ENCODE results near the gene UBE2J2. TPM values are rescaled to one million over a fixed set of nuclear protein-coding genes. Genes with fewer than 3 reads are reported as not detected.

The UBE2J2 gene
- total and polyA plus RNA-seq, 2 of the 13 experiments (the other 11 are each of a cell fraction or from before 2014, with no cell fraction given): 25.4 to 29.4 TPM

DNA sequence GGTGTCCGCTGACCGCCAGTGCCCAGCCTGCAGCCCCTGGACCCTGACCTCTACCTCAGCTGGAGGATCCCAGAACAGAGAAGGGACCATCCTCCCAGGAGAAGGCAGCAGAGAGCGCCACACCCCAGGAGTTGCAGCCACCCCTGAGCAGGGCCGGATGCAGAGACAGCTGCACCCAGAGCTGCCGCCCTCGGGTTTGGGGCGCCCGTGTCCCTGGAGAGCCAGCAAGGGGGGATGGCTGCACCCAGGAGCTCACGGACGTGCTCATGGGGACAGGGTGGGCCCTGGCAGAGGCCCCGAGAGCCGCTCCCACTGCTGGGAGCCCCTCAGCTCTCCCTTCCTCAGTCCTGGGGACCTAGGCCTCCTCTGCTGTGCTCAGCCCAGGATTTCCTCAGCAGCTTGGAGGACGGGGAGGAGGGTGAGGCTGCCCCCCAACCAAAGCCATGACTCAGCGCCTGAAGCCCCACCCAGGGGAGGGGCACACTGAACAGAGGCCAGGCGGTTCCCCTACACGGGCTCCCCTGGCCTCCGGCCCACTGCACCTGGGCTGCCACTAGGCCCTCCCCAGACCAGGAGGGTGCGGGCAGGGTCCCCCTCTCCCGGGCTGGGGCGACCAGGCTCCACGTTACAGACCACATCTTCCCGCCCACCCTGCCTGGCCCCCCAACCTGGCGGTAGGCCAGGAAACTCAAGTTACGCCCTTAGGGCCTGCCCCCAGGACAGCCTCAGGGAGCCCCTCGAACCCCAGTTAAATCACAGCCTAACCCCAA is 31.8 kb upstream of the UBE2J2 start (continued):
- TF ChIP-seq ZBTB3 (CRISPR knock-in tag; IDR thresholded peaks at IDR 0.05; ENCODE audit: borderline replicate concordance, low read depth): no peak
- no peak for TF ChIP-seq PAF1 (CRISPR knock-in tag; IDR thresholded peaks at IDR 0.05)
- no peak for TF ChIP-seq ZUFSP (CRISPR knock-in tag; IDR thresholded peaks at IDR 0.05; ENCODE audit: borderline replicate concordance)
- TF ChIP-seq NAIF1 (CRISPR knock-in tag; IDR thresholded peaks at IDR 0.05; ENCODE audit: borderline replicate concordance): no peak
- TF ChIP-seq ZNF709 (CRISPR knock-in tag; IDR thresholded peaks at IDR 0.05): no peak
- TF ChIP-seq TAF1 (CRISPR knock-in tag; IDR thresholded peaks at IDR 0.05): no peak
- TF ChIP-seq CENPT (CRISPR knock-in tag; IDR thresholded peaks at IDR 0.05; ENCODE audit: low read depth): no peak
- TF ChIP-seq ZFAT (CRISPR knock-in tag; conservative IDR thresholded peaks at IDR 0.05): no peak
- no peak for TF ChIP-seq ZNF761 (CRISPR knock-in tag; conservative IDR thresholded peaks at IDR 0.05)
- TF ChIP-seq ZNF468 (CRISPR knock-in tag; IDR thresholded peaks at IDR 0.05): no peak
- TF ChIP-seq, protein P1, sequence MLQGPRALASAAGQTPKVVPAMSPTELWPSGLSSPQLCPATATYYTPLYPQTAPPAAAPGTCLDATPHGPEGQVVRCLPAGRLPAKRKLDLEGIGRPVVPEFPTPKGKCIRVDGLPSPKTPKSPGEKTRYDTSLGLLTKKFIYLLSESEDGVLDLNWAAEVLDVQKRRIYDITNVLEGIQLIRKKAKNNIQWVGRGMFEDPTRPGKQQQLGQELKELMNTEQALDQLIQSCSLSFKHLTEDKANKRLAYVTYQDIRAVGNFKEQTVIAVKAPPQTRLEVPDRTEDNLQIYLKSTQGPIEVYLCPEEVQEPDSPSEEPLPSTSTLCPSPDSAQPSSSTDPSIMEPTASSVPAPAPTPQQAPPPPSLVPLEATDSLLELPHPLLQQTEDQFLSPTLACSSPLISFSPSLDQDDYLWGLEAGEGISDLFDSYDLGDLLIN (CRISPR knock-in tag; IDR thresholded peaks at IDR 0.05; ENCODE audit: borderline replicate concordance): no peak
- TF ChIP-seq ZNF83 (CRISPR knock-in tag; IDR thresholded peaks at IDR 0.05; ENCODE audit: borderline replicate concordance): no peak
- no peak for TF ChIP-seq SMC3 (IDR thresholded peaks at IDR 0.05; ENCODE audit: low read length)
- 0 out of 4 replicates have a peak, but pooled peaks of 1 of the 2 experiments have one; percentile 30 for TF ChIP-seq POLR2A (IDR thresholded peaks at IDR 0.05; ENCODE audit: insufficient read depth in 1 of 2, low read depth in 2 of 2, low read length in 2 of 2)
- TF ChIP-seq GATAD2A (CRISPR knock-in tag; IDR thresholded peaks at IDR 0.05): no peak
- TF ChIP-seq REXO4 (CRISPR knock-in tag; IDR thresholded peaks at IDR 0.05; ENCODE audit: borderline replicate concordance): no peak
- no peak for TF ChIP-seq ZNF670 (CRISPR knock-in tag; IDR thresholded peaks at IDR 0.05; ENCODE audit: borderline replicate concordance)
- TF ChIP-seq ZNF331 (CRISPR knock-in tag; IDR thresholded peaks at IDR 0.05): no peak
- no peak for TF ChIP-seq GTF2F1 (IDR thresholded peaks at IDR 0.05; ENCODE audit: low read length)
- TF ChIP-seq HHEX (CRISPR knock-in tag; IDR thresholded peaks at IDR 0.05): no peak
- no peak for TF ChIP-seq SATB2 (CRISPR knock-in tag; IDR thresholded peaks at IDR 0.05)
- TF ChIP-seq NFYC (CRISPR knock-in tag; IDR thresholded peaks at IDR 0.05): no peak
- TF ChIP-seq RXRA (CRISPR knock-in tag; IDR thresholded peaks at IDR 0.05): 0 out of 2 replicates have a peak, but pooled peaks have one; percentile 11
- TF ChIP-seq, protein P2, sequence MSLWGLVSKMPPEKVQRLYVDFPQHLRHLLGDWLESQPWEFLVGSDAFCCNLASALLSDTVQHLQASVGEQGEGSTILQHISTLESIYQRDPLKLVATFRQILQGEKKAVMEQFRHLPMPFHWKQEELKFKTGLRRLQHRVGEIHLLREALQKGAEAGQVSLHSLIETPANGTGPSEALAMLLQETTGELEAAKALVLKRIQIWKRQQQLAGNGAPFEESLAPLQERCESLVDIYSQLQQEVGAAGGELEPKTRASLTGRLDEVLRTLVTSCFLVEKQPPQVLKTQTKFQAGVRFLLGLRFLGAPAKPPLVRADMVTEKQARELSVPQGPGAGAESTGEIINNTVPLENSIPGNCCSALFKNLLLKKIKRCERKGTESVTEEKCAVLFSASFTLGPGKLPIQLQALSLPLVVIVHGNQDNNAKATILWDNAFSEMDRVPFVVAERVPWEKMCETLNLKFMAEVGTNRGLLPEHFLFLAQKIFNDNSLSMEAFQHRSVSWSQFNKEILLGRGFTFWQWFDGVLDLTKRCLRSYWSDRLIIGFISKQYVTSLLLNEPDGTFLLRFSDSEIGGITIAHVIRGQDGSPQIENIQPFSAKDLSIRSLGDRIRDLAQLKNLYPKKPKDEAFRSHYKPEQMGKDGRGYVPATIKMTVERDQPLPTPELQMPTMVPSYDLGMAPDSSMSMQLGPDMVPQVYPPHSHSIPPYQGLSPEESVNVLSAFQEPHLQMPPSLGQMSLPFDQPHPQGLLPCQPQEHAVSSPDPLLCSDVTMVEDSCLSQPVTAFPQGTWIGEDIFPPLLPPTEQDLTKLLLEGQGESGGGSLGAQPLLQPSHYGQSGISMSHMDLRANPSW (CRISPR knock-in tag; IDR thresholded peaks at IDR 0.05; ENCODE audit: borderline replicate concordance): no peak
- TF ChIP-seq SUZ12 (IDR thresholded peaks at IDR 0.05; ENCODE audit: low read depth, low read length): no peak
- no peak for TF ChIP-seq FOXP1 (IDR thresholded peaks at IDR 0.05)
- TF ChIP-seq FOXP1 (CRISPR knock-in tag; IDR thresholded peaks at IDR 0.05): no peak

All from HepG2 (cell line).